ENCODE data around the gene CASQ1. TPM values are rescaled to one million over a fixed set of nuclear protein-coding genes. Genes with fewer than 3 reads are reported as not detected.

Gene CASQ1
- total RNA-seq, 2 donors from 2014 or later, result not detected

DNA sequence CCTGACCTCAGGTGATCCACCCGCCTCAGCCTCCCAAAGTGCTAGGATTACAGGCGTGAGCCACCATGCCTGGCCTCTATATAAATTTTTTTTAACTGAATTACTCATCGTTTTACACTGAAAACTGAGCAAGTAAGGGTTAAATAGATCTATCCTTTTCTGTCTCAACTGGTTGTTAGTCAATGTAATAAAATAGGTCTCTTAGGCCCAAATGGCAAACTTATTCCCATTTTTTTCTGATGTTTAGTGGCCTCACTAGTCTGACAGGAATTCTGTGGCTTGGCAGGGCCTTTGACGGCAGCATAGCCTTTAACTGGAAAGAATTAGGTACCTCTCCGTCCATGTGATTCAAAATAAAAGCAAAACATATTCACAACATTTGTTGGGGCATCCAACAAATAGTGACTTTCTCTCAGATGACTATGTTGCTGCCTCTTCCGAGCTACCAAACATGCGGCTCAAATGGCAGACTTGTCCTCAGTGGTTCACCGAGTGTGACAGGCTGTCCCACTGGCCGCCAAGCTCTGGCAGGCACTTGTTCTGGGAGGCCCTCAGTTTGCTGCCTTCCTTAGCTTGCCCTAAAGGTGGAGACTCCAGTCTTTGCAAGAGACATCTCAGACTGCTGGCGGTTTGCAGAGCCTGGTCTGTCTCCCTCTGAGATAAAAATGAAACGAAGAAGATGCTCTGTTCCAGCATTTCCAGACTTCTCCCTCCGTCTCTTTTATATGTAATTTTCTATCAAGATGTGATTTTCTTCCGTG, 21.6 kb upstream of the CASQ1 start:
- H3K27me3 ChIP-seq, result no peaks in the 10 kb centered on the region
- no peaks in the 10 kb centered on the region for H3K4me1 ChIP-seq
- WGBS, 2 donors, result 84 to 85% methylated on average over 13 of the region's 13 CpGs
- ATAC-seq (no peak), DNase-seq (no peak)
- no peak for TF ChIP-seq POLR2A (IDR thresholded peaks at IDR 0.05)
- TF ChIP-seq, protein P1, sequence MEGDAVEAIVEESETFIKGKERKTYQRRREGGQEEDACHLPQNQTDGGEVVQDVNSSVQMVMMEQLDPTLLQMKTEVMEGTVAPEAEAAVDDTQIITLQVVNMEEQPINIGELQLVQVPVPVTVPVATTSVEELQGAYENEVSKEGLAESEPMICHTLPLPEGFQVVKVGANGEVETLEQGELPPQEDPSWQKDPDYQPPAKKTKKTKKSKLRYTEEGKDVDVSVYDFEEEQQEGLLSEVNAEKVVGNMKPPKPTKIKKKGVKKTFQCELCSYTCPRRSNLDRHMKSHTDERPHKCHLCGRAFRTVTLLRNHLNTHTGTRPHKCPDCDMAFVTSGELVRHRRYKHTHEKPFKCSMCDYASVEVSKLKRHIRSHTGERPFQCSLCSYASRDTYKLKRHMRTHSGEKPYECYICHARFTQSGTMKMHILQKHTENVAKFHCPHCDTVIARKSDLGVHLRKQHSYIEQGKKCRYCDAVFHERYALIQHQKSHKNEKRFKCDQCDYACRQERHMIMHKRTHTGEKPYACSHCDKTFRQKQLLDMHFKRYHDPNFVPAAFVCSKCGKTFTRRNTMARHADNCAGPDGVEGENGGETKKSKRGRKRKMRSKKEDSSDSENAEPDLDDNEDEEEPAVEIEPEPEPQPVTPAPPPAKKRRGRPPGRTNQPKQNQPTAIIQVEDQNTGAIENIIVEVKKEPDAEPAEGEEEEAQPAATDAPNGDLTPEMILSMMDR (IDR thresholded peaks at IDR 0.05), result no peak
- H3K4me3 ChIP-seq, result no peak overlapping the region
- H3K27ac ChIP-seq, result no peak overlapping the region
- H3K9me3 ChIP-seq, result no peaks in the 10 kb centered on the region
- no peaks in the 10 kb centered on the region for H3K36me3 ChIP-seq (replicated peaks in 1 of 2; ENCODE audit: insufficient read depth in 1 of 2, low read depth in 2 of 2)
- intact Hi-C loops (cut with DNase I), result no loop called here

DNA sequence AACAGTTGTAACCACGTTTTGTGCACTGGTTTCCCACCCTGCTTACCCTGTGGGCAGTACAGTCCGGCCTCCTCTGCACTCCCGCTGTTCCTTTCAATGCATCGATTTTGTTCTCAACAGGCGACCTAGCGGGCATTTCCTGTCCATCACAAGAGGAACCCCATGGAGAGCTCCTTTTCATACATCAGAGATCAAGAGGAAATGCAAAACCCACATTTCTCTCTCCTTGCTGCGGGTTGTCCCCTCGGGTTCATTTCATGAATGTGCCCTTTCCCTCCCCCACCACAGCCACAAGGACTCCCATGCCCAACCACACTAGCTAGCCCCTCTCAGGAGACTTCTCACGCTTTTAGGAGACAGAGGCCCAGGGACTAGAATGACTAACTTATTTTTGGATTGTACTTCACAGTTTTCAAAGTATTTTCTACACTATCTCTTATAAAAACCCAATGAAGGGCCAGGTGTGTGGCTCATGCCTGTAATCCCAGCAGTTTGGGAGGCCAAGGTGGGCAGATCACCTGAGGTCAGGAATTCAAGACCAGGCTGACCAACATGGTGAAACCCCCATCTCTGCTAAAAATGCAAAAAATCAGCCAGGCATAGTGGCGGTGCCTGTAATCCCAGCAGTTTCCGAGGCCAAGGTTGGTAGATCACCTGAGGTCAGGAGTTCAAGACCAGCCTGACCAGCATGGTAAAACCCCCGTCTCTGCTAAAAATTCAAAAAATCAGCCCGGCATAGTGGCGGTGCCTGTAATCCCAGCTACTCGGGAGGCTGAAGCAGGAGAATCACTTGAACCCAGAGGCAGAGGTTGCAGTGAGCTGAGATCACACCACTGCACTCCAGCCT, 20.6 kb upstream of the CASQ1 start:
- TF ChIP-seq, protein P1 (IDR thresholded peaks at IDR 0.05), result no peak
- no peak for TF ChIP-seq POLR2A (IDR thresholded peaks at IDR 0.05)
- intact Hi-C loops (cut with DNase I), result no loop called here
- H3K4me1 ChIP-seq, result no peaks in the 10 kb centered on the region
- ATAC-seq (no peak), DNase-seq (no peak)
- no peaks in the 10 kb centered on the region for H3K36me3 ChIP-seq (replicated peaks in 1 of 2; ENCODE audit: insufficient read depth in 1 of 2, low read depth in 2 of 2)
- 54 to 67% methylated on average over 15 of the region's 15 CpGs for WGBS, 2 donors
- H3K27me3 ChIP-seq, result no peaks in the 10 kb centered on the region
- no peaks in the 10 kb centered on the region for H3K9me3 ChIP-seq
- H3K27ac ChIP-seq, result no peak overlapping the region
- H3K4me3 ChIP-seq, result no peak overlapping the region

DNA sequence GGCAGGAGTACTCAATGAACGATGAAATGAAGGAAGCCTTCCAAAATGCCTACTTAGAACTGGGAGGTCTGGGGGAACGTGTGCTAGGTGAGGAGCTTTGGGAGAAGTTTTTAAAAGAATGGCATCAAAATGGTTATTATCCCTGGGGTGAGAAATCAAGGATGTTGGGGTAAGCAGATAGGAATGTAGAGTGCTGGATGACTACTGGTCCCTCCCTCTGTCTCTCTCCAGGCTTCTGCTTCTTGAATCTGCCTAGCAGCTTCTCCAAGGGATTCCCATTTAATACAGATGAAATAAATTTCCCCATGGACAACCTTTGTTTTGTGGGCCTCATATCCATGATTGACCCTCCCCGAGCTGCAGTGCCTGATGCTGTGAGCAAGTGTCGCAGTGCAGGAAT, 19.0 kb upstream of the CASQ1 start:
- DNase-seq (no peak), ATAC-seq (no peak)
- WGBS, 2 donors, result 84 to 88% methylated on average over 4 of the region's 4 CpGs
- H3K4me1 ChIP-seq, result no peaks in the 10 kb centered on the region
- no peaks in the 10 kb centered on the region for H3K27me3 ChIP-seq
- no peak overlapping the region for H3K27ac ChIP-seq
- TF ChIP-seq, protein P1 (IDR thresholded peaks at IDR 0.05), result no peak
- TF ChIP-seq POLR2A (IDR thresholded peaks at IDR 0.05), result no peak
- intact Hi-C loops (cut with DNase I), result no loop called here
- no peak overlapping the region for H3K4me3 ChIP-seq
- H3K36me3 ChIP-seq (replicated peaks in 1 of 2; ENCODE audit: insufficient read depth in 1 of 2, low read depth in 2 of 2), result no peaks in the 10 kb centered on the region
- no peaks in the 10 kb centered on the region for H3K9me3 ChIP-seq

DNA sequence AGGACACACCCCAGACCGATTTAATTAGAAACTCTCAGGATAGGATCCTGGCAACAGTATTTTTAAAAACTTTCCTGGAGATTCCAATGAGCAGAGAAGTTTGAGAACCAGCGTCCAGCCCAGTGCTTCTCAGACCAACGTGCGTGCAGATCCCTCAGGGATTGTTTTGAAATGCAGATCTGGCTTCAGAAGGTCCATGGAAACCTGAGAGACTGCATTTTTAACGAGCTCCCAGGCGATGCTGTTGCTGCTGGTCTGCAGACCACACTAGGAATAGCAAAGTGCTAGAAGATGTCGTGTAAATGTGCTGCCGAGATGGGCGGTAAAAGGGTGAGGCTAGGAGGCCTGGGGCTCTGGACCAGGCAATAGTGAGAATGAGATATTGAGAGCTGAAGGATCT, 18.4 kb upstream of the CASQ1 start:
- no peaks in the 10 kb centered on the region for H3K36me3 ChIP-seq (replicated peaks in 1 of 2; ENCODE audit: insufficient read depth in 1 of 2, low read depth in 2 of 2)
- H3K4me3 ChIP-seq, result no peak overlapping the region
- H3K9me3 ChIP-seq, result no peaks in the 10 kb centered on the region
- no peaks in the 10 kb centered on the region for H3K27me3 ChIP-seq
- 55 to 58% methylated on average over 9 of the region's 9 CpGs for WGBS, 2 donors
- no peak overlapping the region for H3K27ac ChIP-seq
- DNase-seq, result no peak
- intact Hi-C loops (cut with DNase I), result no loop called here
- no peak for TF ChIP-seq POLR2A (IDR thresholded peaks at IDR 0.05)
- H3K4me1 ChIP-seq, result no peaks in the 10 kb centered on the region
- no peak for ATAC-seq

DNA sequence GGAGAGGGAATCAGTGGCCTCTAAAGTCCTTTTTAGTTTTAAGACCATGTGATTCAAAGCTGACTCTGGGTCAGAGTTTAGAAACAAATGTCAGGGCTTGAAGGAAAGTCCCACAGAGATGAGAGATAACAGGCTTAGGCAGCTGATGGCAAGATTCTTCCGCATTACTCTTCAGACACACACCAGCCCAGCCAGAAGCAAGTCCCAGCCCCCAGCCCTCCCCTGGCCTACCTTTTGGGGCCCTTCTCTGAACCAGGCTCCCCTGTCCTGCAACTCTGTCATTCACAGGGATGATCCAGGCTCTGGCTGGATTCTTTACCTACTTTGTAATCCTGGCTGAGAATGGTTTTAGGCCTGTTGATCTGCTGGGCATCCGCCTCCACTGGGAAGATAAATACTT, 13.1 kb upstream of the CASQ1 start:
- no peak overlapping the region for H3K4me3 ChIP-seq
- H3K36me3 ChIP-seq (replicated peaks in 1 of 2; ENCODE audit: insufficient read depth in 1 of 2, low read depth in 2 of 2), result no peaks in the 10 kb centered on the region
- DNase-seq (no peak), ATAC-seq (no peak)
- TF ChIP-seq, protein P1 (IDR thresholded peaks at IDR 0.05), result no peak
- TF ChIP-seq POLR2A (IDR thresholded peaks at IDR 0.05), result no peak
- 83 to 85% methylated on average over 2 of the region's 2 CpGs for WGBS, 2 donors
- no peak overlapping the region for H3K27ac ChIP-seq
- H3K27me3 ChIP-seq, result no peaks in the 10 kb centered on the region
- H3K9me3 ChIP-seq, result no peaks in the 10 kb centered on the region
- intact Hi-C loops (cut with DNase I), result no loop called here
- no peaks in the 10 kb centered on the region for H3K4me1 ChIP-seq

Data from body of pancreas (tissue), 4 donors.